Prostate gland (tissue), 2 donors: Measurements from ENCODE around the gene CCDC146.

Source experiments
- CTCF ChIP-seq, 4 experiments: fragments of 200-600 bp in 2 of 4; fragments of 450-650 bp in 2 of 4; sonication (generic) in 2 of 4; IDR thresholded peaks; 1 replicate in 3 of 4; 2 replicates in 1 of 4; pipeline ENCODE4 v1.5.1; 2016 to 2019; ENCODE audit warnings: antibody characterized with exemption in 4 of 4, mild to moderate bottlenecking in 2 of 4, moderate library complexity in 2 of 4
- POLR2A ChIP-seq: fragments of 450-650 bp; IDR thresholded peaks from one replicate; pipeline ENCODE4 v1.6.1; 2016; ENCODE audit warnings: antibody characterized with exemption, mild to moderate bottlenecking

- no peak for TF ChIP-seq POLR2A
- no peak for TF ChIP-seq CTCF (IDR thresholded peaks at IDR 0.05)
Measured at GRCh38 chr7:77200542-77200941, 78.1 kb downstream of the CCDC146 start.
